Measurements from ENCODE around the gene SAT2. TPM values are rescaled to one million over a fixed set of nuclear protein-coding genes. Genes with fewer than 3 reads are reported as not detected.
A peak's percentile ranks its signal among the peaks of the same experiment; 100 is the strongest.

Gene SAT2
- total and polyA plus RNA-seq, 10 of the 15 experiments (the other 5 are each of a cell fraction or from before 2014, with no cell fraction given) = 14.6 to 44.0 (median 27.9) TPM

GRCh38 chr17:7579834-7580603 lies 47.6 kb downstream of the SAT2 start (continued):
- TF ChIP-seq NR2C2 (IDR thresholded peaks at IDR 0.05; ENCODE audit: borderline replicate concordance, control insufficient read depth, insufficient read length, low read depth) (no peak), SMARCA5 (IDR thresholded peaks at IDR 0.05) (0 out of 2 replicates have a peak, but pooled peaks have one; percentile 63), EP300 (IDR thresholded peaks at IDR 0.05; ENCODE audit: borderline replicate concordance in 1 of 2, control insufficient read depth in 1 of 2, low read depth in 2 of 2, low read length in 2 of 2) (no peak), RAD21 (IDR thresholded peaks at IDR 0.05; ENCODE audit: insufficient read depth, low read depth, low read length) (no peak), PKNOX1 (IDR thresholded peaks at IDR 0.05) (peak; percentile 86), BCLAF1 (IDR thresholded peaks at IDR 0.05) (0 out of 2 replicates have a peak, but pooled peaks have one; percentile 10)

All from GM12878 (cell line).